HG03432 (cell line): ENCODE results near the gene AFF1.

ENCODE experiments used
- ATAC-seq: cut with Tn5 transposase; IDR thresholded peaks from one replicate; pipeline ENCODE4 v1.9.1; 2021; ENCODE audit warnings: mild to moderate bottlenecking, moderate library complexity; ENCODE audit not compliant: unreplicated experiment

AFF1 gene

DNA sequence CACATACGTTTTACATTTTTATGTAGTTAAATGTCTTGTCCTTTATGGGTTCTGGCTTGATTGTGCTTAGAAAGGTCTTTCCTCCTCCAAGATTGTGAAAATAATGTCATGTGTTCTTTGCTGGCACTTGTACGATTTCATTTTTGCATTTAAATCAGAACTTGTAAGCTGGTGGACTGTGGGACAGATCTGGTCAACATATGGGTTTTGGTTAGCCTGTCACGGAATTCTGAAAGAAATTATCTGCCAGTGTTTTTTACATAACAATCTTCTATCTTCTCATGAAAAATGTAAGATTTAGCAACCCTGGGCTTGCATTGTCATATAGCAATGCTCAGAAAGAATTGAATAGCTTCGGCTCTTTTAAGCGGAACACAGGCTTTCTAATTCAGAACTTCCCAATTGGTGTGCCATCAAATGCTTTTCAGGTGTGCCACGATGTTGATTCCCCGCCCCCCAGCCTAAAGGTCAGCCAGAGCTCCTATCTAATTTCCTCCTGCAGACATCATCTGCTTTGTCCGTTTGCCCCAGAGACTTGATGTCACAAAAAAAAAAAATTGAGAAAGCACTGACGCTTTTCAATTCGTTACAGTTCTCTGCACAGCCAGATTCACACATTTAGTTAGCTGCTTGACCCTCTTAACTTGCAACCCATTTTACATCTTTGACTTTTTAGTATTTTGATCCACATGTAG is 16.2 kb downstream of the AFF1 start:
- ATAC-seq = no peak

DNA sequence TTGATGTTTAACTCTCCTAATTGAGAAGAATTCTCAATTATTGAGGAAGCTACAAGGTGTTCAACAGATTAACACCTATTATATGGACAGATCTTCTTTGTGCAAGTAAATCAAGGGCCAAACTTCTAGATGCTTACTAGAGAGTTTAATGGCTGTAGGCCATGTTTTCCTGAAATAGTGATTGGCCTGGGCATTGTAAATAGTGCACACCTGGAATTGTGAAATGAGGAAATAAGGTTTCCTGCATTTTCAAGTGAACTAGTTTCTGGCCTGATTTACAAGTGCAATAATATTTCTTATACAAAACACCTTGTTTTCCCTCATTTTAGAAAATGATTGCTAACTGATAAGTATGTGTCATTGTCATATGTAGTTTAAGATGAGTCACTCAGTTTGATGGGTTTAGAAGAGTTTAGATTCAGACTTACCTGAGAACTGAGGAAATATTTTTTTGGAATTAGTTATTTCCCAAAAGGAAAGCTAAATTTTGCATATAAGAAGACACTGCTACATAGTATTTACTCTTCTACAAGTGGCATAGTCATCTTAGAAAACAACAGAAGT is 21.2 kb downstream of the AFF1 start:
- ATAC-seq = no peak

DNA sequence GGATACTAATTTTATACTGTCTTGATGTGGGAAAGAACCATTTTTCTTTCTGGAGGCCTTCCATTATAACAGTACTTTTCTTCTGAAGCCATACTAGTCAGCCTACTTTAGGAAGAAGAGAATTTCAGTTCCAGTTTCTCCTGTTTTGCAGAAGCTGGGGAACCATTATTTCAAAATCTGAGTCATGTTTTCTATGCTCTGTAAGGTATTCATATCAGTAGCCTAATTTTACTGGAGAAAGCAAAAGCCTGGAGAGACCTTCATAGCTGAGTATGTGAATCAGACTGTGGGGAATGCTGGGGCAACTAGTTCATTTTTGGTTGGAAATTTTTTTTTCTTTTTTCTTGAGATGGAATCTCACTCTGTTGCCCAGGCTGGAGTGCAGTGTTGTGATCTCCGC is 22.4 kb downstream of the AFF1 start:
- peak; percentile 42 for ATAC-seq

DNA sequence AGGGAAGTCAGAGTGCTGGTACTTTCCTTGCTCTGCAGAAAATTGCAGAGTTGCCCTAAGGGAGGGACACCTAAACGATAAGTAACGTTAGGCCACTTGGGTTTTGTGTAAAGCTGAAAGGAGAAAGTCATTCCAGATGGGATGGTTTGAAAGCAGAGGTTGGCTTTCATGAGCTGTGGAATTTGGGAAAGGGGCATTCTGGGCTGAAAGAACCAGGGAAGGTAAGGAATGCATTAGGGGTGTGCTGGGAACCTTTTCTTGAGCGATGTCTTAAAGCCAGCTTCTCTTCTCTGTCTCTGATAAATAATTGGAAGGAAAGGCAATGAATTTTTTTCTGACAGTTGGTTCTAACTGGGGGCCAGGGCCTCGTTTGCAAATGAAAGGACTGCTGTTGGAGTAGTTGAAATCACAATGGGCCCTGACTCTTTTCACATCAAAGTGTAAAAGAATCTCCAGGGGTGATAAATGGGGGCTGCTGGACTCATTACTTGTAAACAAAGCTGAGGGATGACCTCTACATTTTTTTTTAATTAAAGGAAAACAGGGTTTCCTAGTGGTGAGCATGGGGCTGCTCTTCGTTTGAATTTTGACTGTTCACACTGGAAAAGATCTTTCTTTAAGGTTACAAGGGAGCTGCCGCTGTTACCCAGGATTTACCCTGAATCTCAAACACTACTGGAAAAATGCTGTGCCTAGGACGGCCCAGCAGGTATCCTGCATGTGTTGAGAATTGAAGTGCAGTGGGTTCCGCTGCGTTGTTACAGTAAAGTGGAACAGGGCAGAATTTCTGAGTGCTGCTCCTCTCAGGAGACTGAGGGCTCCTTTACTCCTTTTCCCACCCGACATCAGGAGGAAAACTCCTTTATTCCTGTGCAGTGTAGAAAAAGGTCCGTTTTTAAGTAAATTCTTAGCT is 25.0 kb downstream of the AFF1 start:
- ATAC-seq = no peak

DNA sequence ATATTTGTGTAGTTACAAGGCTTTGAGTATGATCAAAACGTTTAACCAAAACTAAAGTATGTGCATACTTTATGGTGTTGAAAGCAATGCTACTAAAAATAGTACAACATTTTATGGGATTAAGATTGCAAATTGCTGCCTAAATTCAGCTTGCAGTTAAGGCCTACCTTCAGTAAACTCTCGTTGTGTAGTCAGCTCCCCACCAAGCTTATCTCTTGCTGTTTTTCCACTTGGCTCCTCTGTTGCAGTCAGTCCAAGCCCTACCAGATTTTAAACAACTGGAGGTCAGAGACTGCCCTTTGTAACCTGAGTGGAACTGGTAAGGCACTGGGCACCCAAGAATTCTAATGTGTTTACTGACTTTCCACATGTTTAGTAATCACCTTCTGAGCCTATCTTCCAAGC is 25.7 kb downstream of the AFF1 start:
- no peak for ATAC-seq

DNA sequence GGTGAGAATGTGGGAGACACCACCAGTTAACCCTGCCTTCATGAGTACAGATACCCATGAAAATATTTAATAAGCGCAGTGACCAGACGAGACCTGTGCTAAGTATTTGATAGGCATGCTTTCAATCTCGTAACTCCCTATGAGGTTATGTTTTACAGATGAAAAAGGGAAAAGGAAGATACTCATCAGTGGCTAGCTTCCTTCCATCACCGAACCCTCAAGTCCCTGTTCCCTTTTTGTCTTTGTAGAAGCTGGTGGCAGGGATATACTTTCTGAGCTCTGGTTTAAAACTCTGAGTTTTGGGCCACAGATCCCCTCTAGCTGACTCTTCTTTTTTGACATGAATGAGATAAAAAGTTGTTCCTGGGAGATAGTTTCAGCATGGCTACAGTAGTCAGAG is 26.3 kb downstream of the AFF1 start:
- ATAC-seq = peak; percentile 9

DNA sequence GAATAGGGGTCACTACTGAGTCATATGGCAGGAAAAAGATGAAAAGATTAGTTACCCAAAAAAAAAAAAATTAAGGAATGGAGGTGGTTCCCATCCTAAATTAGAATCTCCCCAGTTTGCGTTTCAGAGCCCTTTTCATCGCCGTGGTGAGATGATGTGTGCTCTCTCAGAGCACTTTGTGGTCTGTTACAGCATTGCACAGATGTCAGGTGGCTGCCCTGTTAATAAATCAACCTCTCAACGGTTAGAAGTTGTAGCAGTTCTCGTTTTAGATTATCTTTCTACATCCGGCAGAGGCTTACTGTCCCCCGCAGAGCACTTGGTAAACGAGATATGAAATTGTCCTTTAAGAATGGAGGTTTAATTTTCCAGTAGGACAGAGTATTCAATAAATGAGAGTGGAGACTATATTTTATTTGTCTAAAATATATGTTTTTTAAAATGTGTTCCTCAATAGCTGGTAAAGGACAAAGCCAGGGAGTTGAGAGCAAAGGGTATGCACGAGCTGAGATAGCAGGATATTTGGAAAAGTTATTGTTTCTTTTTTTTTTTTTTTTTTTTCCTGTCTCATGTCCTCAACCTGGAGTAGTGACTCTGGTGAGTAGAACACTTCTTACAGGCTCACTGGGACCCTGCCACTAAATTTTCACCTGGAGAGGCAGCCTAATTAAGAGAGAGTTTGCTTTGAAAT is 26.9 kb downstream of the AFF1 start:
- ATAC-seq = peak; percentile 88

DNA sequence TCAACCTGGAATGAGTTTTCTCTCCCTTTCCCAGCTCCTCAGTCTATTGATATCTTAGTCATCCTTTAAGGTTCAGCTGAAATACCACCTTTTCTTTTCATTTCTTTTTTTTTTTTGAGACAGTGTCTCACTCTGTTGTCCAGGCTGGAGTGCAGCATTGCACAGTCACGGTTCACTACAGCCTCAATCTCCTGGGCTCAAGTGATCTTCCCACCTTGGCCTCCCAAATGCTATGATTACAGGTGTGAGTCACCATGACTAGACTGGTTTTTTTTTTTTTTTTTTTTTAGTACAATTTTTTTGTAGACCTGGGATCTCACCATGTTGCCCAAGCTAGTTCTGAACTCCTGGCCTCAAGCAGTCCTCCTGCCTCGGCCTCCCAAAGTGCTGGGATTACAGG is 28.9 kb downstream of the AFF1 start:
- no peak for ATAC-seq

DNA sequence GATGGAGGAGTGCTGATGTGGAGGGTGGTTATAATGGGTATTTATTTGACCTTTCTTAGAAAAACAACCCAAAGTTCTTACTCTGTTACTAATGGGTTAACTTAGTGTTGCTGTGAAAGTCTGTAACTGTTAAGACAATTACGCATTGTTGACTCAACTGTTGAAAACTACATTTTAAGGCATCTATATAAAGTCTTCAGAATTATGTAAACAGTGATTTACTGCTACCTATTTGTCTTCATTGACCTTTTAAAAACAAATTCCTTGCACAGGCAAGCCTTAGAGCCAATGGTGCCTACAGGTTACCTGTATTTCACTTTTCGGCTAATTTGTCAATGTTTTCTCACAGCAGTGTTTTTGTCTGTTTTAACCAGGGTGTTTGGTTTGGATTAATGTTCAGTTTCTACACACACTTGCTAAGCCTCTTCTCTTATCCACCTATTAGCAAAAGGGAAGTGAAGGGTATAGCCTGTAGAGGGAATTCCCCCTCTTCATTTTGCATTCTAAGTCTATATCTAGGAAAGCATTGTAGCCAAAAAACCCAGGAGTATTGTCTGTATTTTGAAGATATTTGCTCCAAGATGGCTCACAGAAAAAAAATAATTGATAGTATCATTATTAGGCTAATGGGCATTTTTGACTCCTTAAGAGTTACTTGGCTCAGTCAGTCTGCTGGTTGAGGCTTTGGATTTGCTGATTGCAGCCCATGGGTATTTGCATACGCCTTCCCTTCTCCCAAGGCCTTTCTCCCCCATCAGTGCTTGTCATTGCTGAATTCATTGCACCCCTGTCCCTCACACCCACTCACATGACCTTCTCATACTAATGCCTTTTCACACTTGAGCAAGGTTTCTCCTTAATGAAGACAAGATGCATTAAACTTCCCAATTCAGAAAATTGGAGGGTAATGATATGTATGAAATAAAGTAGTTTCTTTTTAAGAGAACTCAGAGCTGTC is 30.5 kb downstream of the AFF1 start:
- ATAC-seq = peak; percentile 41

DNA sequence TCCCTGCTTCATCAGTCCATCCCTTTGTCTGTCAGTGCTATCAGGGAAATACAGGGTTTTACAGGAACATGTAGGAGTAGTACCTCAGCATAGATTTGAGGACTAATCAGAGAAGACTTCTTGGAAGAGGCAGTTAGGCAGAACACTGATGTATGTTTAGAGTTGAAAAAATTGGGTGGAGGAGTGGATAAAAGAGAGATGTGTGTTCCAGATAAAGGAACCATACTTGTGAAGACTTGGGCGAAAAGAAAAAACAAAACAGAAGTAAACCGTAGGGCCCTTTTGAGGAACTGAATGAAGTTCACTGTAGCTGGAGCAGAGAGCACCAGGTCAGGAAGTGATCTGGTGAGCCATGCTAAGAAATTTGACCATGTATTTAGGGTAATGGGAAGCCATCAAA is 32.3 kb downstream of the AFF1 start:
- no peak for ATAC-seq

DNA sequence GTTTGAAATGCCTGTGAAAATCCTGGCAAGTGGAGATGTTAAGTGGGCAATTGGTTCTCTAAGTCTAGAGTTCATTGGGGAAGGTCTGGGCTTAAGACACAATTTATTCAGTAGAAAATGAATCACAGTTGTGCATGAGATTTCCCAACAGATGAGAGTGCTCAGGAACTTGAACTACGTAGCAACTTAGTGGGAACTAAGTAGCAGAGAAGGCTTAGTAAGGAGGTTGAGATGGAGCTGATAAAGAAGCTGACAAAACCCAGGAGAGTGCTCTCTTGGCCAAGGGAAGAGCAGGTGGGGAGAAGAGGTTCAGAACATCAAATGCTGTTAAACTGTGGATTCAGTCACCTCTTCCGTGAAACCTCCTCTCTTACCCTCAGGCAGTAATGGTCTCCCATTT is 33.0 kb downstream of the AFF1 start:
- no peak for ATAC-seq

DNA sequence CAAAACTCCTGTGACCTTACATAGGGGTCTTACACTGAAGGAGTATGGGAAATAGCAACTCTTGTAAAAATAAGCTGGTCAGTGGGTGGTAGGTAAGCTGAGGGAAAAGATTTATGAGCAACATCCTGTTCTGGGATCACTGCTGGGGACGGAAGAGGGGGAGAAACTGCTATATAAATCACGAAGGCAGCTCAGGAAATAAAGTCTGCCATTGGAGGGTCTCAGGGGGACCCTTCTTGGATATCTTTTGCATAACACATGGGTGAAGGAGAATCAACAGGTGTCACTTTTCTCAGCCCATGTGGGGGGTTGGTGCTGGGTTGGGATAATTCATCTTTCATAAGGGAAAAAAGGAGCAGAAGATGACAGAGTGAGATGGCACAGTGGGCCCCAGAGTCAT is 33.7 kb downstream of the AFF1 start:
- ATAC-seq = no peak

DNA sequence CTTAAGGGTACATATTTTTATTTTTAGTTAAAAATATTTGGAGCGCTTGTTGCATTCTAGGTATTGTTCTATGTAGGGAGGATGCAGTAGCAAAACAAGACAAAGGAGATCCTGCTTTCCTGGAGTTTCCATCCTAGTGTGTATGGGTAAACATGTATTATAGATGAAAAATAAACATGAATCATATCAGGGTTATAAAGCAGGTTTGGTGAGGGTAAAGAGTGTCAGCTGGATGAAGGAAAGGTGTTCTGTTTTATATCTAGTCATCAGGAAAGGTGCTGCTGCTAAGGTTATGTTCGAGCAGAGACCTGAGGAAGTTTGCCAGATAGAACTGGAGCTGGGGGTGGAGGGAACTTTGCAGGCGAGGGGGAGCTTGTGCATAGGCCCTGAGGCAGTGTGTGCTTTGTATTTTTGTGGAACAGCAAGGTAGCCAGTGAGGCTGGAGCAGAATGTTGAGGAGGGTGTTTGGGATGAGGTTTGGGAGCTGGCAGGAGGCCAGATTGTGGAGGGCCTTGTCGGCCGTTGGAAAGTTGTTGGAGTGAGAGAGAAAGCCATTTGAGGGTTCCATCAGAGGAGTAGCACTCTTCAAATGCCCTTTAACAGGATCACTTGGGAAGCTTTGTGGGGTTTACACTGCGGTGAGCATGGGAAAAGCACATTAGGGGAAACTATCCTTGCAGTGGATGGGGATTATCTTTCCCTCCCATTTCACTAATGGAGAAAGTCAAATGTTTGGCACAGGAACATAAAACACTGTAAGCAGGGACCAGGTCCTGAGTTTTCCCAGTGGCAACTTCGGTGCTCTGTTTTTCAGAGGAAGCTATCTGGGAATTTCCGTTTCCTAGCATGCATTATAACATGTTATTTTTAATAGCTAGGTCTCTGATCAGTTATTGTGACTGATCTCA is 35.9 kb downstream of the AFF1 start:
- no peak for ATAC-seq

DNA sequence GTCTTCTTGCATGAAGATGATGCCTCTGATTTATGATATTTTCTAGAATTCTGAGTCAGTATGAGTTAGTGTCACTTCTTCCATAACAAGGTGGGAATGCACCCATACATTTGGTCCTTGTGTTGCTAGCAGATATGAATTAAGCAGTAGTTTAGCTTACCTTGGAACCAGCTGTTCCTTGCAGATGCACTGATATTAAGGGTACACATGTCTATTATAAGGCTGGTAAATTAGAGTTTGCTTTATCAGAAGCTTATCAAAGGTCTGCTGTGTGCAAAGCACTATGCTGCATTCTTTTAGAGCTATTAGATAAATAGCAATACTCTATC is 36.5 kb downstream of the AFF1 start:
- no peak for ATAC-seq

DNA sequence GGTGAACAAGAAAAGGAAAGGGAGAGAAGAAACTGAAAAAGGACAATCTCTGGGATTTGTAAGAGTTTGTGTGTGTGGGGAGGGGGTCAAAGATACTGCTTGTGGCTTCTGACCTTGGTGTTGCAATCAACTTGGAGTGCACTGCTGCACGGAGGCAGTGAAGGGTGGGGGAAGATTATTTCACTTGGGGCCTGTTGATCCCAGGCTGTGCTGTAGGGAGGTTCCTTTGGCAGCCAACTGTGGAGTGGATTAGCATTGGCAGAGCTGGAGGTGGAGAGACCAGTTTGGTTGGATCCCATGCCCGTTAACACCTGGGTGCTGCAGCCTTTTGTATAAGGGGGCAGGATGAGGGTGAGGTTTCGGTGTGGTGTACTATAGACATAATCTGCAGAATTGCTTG is 38.2 kb downstream of the AFF1 start:
- no peak for ATAC-seq

DNA sequence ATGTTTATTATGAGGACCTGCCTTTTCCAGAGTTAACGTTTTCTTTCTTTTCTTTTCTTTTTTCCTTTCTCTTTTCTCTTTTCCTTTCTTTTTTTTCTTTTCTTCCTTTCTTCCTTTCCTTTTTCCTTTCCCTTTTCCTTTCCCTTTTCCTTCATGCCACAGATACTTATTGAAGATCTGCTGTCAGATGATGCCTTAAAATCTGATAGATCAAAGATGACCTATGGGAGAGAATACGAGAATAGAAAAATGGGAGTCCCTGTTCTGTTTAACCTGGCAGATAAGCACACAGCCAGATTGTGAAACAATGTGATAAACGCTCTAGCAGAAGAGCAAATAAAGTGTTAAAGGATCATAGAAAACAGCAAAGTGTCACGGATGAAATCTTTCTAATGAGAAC is 38.9 kb downstream of the AFF1 start:
- no peak for ATAC-seq

DNA sequence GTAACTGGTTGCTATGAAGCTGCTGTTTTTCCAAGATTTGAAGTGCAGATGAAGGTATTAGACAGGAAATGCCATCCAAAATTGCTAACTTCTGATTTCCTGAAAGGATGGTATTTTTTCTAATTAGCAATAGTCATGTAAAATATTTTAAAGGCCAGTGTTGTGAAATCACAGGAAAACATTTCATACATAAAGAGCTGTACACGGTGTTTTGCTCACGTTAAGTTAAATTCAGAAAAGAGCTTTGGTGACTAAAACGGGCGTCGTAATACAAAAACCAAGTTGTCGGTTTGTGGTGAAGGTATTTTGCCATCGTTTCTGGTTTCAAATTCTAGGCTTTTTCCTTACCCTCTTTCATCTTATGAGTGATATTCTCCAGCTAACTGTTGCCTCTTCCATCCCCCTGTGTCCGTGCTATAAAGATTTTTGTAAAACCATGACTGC is 39.8 kb downstream of the AFF1 start:
- no peak for ATAC-seq

DNA sequence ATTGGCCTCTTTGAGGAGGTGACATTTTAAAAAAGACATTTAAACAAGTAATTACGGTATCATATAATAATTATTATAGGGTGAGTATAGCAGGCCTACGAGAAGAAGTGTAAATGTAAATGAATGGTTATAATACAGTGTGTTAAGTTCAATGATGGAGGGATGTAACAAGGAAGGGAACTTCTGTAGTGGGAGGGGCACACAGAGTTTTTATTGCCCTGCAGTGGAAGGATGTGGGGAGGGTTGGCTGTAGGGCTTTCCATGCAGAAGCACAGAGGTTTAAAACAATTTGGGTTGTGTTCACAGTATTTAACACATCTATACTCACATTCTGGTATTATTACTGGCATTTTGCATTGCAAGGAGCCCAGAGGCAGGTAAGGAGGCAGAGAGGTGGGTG is 41.1 kb downstream of the AFF1 start:
- ATAC-seq = no peak

DNA sequence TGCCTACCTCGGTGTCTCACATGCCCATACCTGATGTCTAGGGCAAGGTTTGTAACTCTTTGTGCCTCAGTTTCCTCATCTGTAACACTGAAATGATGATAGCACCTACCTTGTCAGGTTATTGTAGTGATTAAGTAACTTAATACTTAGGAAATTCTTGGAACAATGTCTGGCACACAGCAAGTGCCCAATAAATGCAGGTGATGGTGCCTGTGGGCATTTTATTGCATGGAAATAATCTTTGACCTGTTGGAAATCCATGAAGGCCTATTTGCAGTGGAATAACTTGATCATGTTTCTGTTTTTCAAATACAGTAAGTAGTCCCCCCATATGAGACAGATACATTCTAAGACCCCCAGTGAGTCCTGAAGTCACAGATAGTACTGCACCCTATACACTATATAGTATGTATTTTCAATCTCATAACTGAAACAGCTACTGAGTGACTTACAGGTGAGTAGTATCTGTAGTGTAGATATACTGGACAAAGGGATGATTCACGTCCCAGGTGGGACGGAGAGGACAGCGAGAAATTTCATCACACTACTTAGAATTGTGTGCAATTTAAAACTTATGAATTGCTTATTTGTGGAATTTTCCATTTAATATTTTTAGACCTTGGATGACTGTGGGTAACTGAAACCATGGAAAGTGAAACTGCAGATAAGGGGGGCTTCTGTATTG is 42.1 kb downstream of the AFF1 start:
- no peak for ATAC-seq
